PC-3 (cell line): ENCODE data around the gene OPRD1. TPM values are rescaled to one million over a fixed set of nuclear protein-coding genes. Genes with fewer than 3 reads are reported as not detected.

ENCODE experiments used
- ATAC-seq: fragments of 200-7000 bp; cut with Tn5 transposase; 2 replicates; pipeline ENCODE4 v1.9.1; 2020; ENCODE audit warnings: mild to moderate bottlenecking, moderate library complexity
- BruUV-seq: library from RNA; stranded (reverse); fragments of 400-500 nt; replicated peaks from 2 replicates; lab custom pipeline; 2021; lab: Mats Ljungman, UMichigan
- CTCF ChIA-PET: fragments of 300-600 bp; sonication (Branson Sonifier 250); formaldehyde crosslinking; loops from one replicate; lab custom pipeline; 2022; ENCODE audit warnings: antibody characterized with exemption; lab: Charles Lee
- POLR2A ChIA-PET: fragments of 300-600 bp; sonication (Branson Sonifier 250); formaldehyde crosslinking; loops from one replicate; lab custom pipeline; 2022; ENCODE audit warnings: antibody characterized with exemption; ENCODE audit not compliant: unreplicated experiment; lab: Charles Lee
- DNase-seq: peaks from one replicate; pipeline ENCODE4 v3.0.0-alpha.2; 2015
- H2AFZ ChIP-seq: fragments of 300-600 bp; sonication (generic); 2 replicates; pipeline ENCODE4 v1.6.0; 2016; ENCODE audit warnings: antibody characterized with exemption, low read length
- H3F3A ChIP-seq: fragments of 300-600 bp; sonication (generic); one replicate; pipeline ENCODE4 v1.6.0; 2017; ENCODE audit warnings: antibody characterized with exemption, low read length, control low read depth, mild to moderate bottlenecking; ENCODE audit not compliant: unreplicated experiment
- H3K27ac ChIP-seq: fragments of 300-600 bp; sonication (generic); 2 replicates; pipeline ENCODE4 v1.5.1; 2016; ENCODE audit warnings: mild to moderate bottlenecking, low read length
- H3K27me3 ChIP-seq: fragments of 300-600 bp; sonication (generic); 2 replicates; pipeline ENCODE4 v1.6.1; 2016; ENCODE audit warnings: low read length, mixed read lengths
- H3K36me3 ChIP-seq: fragments of 300-600 bp; sonication (generic); 2 replicates; pipeline ENCODE4 v1.6.1; 2016; ENCODE audit warnings: low read depth, mixed run types, low read length, mixed read lengths
- H3K4me1 ChIP-seq: fragments of 300-600 bp; sonication (generic); 2 replicates; pipeline ENCODE4 v1.5.1; 2016; ENCODE audit warnings: low read length; ENCODE audit not compliant: insufficient read depth
- H3K4me2 ChIP-seq: fragments of 300-600 bp; sonication (generic); 2 replicates; pipeline ENCODE4 v1.6.0; 2016; ENCODE audit warnings: low read length
- H3K4me3 ChIP-seq: fragments of 300-600 bp; sonication (generic); 2 replicates; pipeline ENCODE4 v1.5.1; 2016; ENCODE audit warnings: mild to moderate bottlenecking, low read length, mixed read lengths
- H3K79me2 ChIP-seq: fragments of 300-600 bp; sonication (generic); 2 replicates; pipeline ENCODE4 v1.6.1; 2017; ENCODE audit warnings: low read length, mixed read lengths
- H3K9ac ChIP-seq: fragments of 300-600 bp; sonication (generic); 2 replicates; pipeline ENCODE4 v1.6.0; 2016; ENCODE audit warnings: mild to moderate bottlenecking, low read length
- H3K9me2 ChIP-seq: fragments of 300-600 bp; sonication (generic); replicated peaks from 2 replicates; pipeline ENCODE4 v1.6.1; 2016; ENCODE audit warnings: mixed run types, low read length, mixed read lengths
- H3K9me3 ChIP-seq: fragments of 300-600 bp; sonication (generic); 2 replicates; pipeline ENCODE4 v1.6.1; 2016; ENCODE audit warnings: low read length, mixed read lengths
- H4K20me1 ChIP-seq: fragments of 300-600 bp; sonication (generic); 2 replicates; pipeline ENCODE4 v1.6.1; 2016; ENCODE audit warnings: low read length, mixed read lengths
- CTCF ChIP-seq: fragments of 300-600 bp; sonication (generic); conservative IDR thresholded peaks from 2 replicates; pipeline ENCODE4 v1.5.1; 2017; ENCODE audit warnings: antibody characterized with exemption, low read depth, mild to moderate bottlenecking, low read length
- EZH2 ChIP-seq: fragments of 300-600 bp; sonication (generic); IDR thresholded peaks from one replicate; pipeline ENCODE4 v1.6.1; 2017; ENCODE audit warnings: antibody characterized with exemption, mild to moderate bottlenecking, low read length; ENCODE audit not compliant: unreplicated experiment
- EZH2phosphoT487 ChIP-seq: fragments of 300-600 bp; sonication (generic); IDR thresholded peaks from 2 replicates; pipeline ENCODE4 v1.6.1; 2018; ENCODE audit warnings: mild to moderate bottlenecking, antibody characterized with exemption, low read length, borderline replicate concordance
- intact Hi-C: fragments of 100-400 bp; cut with micrococcal nuclease; formaldehyde crosslinking; loops from 2 replicates; pipeline ENCODE4 v1.9.0; 2023
- total RNA-seq: library from RNA; depleted of rRNA; stranded (reverse); fragments of >200 nt; gene quantifications from 2 replicates; pipeline ENCODE4 v1.2.3, GENCODE V29; 2014

OPRD1 gene
- total RNA-seq, 1 experiment from 2014 or later, result not detected

- Histone ChIP-seq H3K9ac (no peak overlapping the region), H3K4me1 (no peaks in the 10 kb centered on the region), H4K20me1 (no peaks in the 10 kb centered on the region), H3K9me3 (no peaks in the 10 kb centered on the region), H3K27ac (no peak overlapping the region), H3K4me3 (no peak overlapping the region), H3K9me2 (no peaks in the 10 kb centered on the region), H3K27me3 (no peaks in the 10 kb centered on the region; the same call in 1 of the 2 replicates), H3K4me2 (no peak overlapping the region), H2AFZ (no peak overlapping the region), H3K79me2 (no peaks in the 10 kb centered on the region), H3F3A (no peaks in the 10 kb centered on the region), H3K36me3 (no peaks in the 10 kb centered on the region)
- no TSS peak for BruUV-seq
- ATAC-seq, result no peak
- TF ChIP-seq EZH2, result no peak
- DNase-seq, result no peak
- intact Hi-C loops, result no loop called here
- CTCF ChIA-PET, result no interaction called here
- POLR2A ChIA-PET, result no interaction called here
Measured at GRCh38 chr1:28862571-28863403, 50.8 kb downstream of the OPRD1 start.

- Histone ChIP-seq H3F3A (no peaks in the 10 kb centered on the region), H3K27ac (no peak overlapping the region), H3K27me3 (no peaks in the 10 kb centered on the region; the same call in 1 of the 2 replicates), H3K4me3 (no peak overlapping the region), H4K20me1 (no peaks in the 10 kb centered on the region), H3K4me1 (no peaks in the 10 kb centered on the region), H3K79me2 (no peaks in the 10 kb centered on the region), H3K4me2 (no peak overlapping the region), H3K9me2 (no peaks in the 10 kb centered on the region), H2AFZ (no peak overlapping the region), H3K36me3 (no peaks in the 10 kb centered on the region), H3K9ac (no peak overlapping the region), H3K9me3 (no peaks in the 10 kb centered on the region)
- intact Hi-C loops, result no loop called here
- POLR2A ChIA-PET, result no interaction called here
- ATAC-seq (no peak), DNase-seq (no peak)
- CTCF ChIA-PET, result no interaction called here
- BruUV-seq, result no TSS peak
- TF ChIP-seq CTCF (no peak), EZH2phosphoT487 (no peak), EZH2 (no peak)
Measured at GRCh38 chr1:28864695-28865094, 52.7 kb downstream of the OPRD1 start.

GRCh38 chr1:28865997-28866650, 54.2 kb downstream of the OPRD1 start:
- ChIA-PET CTCF (no interaction called here), POLR2A (no interaction called here)
- intact Hi-C loops, result no loop called here
- Histone ChIP-seq H3K36me3 (no peaks in the 10 kb centered on the region), H3K27ac (no peak overlapping the region), H3K4me2 (no peak overlapping the region), H3K79me2 (no peaks in the 10 kb centered on the region), H4K20me1 (no peaks in the 10 kb centered on the region), H2AFZ (peak overlapping the region; percentile 11; the same call in 1 of the 2 replicates), H3K4me1 (no peaks in the 10 kb centered on the region), H3K4me3 (no peak overlapping the region), H3F3A (no peaks in the 10 kb centered on the region), H3K27me3 (no peaks in the 10 kb centered on the region; the same call in 1 of the 2 replicates), H3K9ac (no peak overlapping the region), H3K9me2 (no peaks in the 10 kb centered on the region), H3K9me3 (no peaks in the 10 kb centered on the region)
- ATAC-seq (peak; percentile 74), DNase-seq (peak; percentile 47)
- no peak for TF ChIP-seq EZH2phosphoT487
- no peak for TF ChIP-seq EZH2
- TF ChIP-seq CTCF, result no peak
- BruUV-seq, result no TSS peak
